Breast epithelium (tissue), 3 donors: ENCODE measurements around the gene GCH1.

Experiments used
- POLR2A ChIP-seq: fragments of 450-650 bp; IDR thresholded peaks from one replicate; pipeline ENCODE4 v1.6.1; 2016; ENCODE audit warnings: antibody characterized with exemption, mild to moderate bottlenecking, moderate library complexity
- POLR2AphosphoS5 ChIP-seq, 3 donors: sonication (generic); formaldehyde crosslinking; IDR thresholded peaks; one replicate each; pipeline ENCODE4 v1.6.1; 2017; ENCODE audit warnings: antibody characterized with exemption in 3 of 3

DNA sequence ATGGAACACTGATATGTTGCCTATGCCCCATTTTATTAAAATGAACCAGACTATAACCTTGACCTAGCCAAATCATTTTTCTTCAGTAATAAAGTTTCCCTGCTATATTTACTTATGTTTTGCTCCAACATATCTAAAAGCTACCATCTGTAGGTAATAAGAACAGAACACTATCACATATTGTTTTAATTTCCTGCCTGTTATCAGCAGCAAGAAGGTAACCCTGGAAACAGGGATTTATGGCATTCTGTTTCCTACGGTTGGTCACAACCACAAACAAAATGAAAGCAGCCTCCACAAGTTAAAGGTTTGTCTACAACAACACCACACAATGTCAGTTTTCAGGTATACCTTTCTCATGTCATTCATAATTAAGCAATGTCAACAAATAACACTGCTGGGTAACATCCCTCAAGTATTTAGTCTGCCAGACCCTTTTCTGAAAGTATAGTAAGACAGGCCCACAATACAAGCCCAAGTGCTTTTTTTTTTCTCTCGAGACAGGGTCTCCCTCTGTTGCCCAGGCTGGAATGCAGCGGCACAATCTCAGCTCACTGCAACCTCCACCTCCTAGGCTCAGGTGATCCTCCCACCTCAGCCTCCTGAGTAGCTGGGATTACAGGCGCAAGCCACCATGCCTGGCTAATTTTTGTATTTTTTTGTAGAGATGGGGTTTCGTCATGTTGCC is 25.5 kb downstream of the GCH1 start:
- no peak for TF ChIP-seq POLR2A
- no peak for TF ChIP-seq POLR2AphosphoS5 (IDR thresholded peaks at IDR 0.05)
